Bone marrow (tissue), 2 donors: Measurements from ENCODE around the gene ERP44.
A peak's percentile ranks its signal among the peaks of the same experiment; 100 is the strongest.
"Not testable (repeated sequence)": the region's sequence is repeated elsewhere in the genome, so short reads cannot be mapped to it uniquely, and the experiment has no call there.

Source experiments
- DNase-seq, 2 donors: peaks; one replicate each; lab custom pipeline; 2025; lab: John Stamatoyannopoulos, UW

The ERP44 gene

DNA sequence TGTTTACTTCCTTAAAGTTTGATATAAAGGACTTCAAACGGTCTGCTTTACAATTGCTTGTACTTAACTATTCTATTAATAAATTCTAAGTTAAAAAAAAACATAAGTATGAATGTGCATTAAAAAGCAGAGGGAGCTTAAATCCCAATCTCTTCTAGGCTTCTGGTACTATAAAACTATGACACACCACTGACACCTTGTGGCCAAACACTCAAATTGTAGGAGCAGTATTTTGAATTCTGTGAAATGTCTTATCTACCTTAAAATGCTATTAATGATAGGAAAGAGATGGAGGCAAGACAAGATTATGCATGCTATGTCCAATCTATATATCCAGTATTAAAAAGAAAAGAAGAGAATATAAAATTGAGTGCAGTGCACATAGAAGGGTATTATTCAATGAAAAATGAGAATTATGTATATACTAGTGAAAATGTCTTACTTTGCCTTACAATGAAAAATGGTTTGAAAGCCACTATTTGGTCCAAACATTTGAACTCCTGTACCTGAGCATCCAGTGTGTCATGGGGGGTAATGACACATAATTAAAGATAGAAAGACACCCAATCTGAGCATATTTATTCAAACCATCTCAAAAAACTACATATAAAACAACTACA, 87.6 kb downstream of the ERP44 start:
- DNase-seq = peak in 1 of 2 donors; percentile 82

DNA sequence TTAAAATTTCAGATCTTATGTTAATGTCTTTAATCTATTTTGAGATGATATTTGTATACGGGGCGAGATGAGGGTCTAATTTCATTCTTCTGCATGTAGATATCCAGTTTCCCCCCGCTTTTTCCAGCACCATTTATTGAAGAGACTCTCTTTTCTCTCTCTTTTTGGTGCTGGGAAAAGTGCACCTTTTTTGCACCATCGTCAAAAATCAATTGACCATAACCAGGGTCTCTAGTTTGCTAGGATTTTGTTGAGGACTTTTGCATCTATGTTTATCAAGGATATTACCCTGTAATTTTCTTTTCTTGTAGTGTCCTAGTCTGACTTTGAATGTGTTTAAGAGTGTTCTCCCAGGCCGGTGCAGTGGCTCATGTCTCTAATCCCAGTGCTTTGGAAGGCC, 99.0 kb downstream of the ERP44 start:
- no peak for DNase-seq

DNA sequence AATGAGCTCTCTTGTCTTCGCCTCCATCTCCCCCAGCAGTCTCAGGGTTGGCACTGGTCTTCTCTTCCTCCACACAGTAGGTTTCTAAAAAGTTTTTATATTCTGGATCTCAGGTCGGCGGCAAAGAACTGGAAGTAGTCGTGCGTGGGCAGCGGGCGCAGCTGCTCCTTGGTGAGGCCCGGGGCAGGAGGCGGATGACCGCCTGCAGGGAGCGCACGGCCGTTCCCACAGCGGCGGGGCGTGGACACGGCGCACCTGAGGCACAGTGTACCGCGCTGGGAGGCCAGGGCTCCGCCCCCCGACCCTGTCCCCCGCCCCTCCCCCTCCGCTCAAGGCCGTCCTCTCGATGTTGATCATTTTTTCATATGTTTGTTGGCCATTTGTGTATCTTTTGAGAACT, 99.9 kb downstream of the ERP44 start:
- DNase-seq = no peak

DNA sequence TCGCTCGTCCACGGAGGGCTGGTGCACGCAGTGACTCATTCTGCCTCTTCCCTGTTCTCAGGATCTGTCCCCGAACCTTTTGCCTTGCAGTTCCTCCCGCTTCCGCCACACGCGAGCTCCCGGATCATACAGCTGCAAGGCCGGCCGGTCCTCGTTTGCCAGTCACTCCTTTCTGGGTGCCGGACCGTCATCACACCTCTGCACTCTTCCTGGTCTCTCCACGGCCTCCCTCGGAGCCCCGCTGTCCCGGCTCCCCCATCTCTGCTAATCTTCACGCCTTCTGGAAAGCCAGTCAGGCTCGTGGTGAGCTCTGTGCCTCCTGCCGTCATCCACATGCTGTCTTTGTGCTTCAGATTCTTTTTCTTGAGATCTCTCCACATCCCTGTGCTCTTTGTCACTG, 100.5 kb downstream of the ERP44 start:
- DNase-seq = no peak

DNA sequence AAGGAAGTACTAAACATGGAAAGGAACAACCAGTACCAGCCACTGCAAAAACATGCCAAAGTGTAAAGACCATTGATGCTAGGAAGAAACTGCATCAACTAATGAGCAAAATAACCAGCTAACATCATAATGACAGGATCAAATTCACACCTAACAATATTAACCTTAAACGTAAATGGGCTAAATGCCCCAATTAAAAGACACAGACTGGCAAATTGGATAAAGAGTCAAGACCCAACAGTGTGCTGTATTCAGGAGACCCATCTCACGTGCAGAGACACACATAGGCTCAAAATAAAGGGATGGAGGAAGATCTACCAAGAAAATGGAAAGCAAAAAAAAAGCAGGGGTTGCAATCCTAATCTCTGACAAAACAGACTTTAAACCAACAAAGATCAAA, 108.3 kb downstream of the ERP44 start:
- DNase-seq = not testable (repeated sequence)

DNA sequence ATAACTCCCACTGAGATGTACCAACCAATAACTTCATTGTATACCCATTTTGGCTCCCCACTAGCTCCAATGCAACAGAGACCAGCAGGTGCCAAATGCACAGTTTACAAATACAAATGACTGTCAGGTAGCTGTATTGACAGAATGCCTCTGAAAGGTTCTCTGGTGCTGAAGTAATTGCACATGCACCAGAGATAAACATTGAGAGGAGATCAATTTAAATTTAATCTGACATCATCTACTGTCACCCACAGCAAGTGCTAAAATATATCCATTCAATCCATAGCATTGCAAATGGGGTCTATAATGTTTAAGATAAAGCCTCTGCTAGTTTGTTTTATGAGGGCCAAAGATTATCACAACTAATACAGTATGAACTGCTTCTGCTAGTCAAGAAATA, 112.2 kb downstream of the ERP44 start:
- DNase-seq = no peak

DNA sequence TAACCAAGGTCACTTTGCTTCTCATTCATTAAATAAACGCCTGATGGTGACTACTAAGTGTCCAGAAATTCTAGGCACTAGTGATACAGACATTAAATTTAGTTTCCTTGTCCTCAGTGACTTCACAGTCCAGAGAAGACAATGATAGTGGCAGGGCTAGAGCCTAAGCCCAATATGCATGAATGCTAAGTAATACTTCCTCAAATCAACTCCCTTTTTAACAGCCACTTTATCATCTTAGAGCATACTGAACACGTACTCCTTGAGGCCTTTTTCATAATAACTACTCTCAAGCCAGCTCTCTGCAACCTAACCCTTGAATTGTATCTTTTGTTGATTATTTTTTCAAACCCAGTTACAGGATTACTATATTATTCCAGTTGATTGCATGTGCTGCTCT, 118.2 kb downstream of the ERP44 start:
- no peak for DNase-seq

DNA sequence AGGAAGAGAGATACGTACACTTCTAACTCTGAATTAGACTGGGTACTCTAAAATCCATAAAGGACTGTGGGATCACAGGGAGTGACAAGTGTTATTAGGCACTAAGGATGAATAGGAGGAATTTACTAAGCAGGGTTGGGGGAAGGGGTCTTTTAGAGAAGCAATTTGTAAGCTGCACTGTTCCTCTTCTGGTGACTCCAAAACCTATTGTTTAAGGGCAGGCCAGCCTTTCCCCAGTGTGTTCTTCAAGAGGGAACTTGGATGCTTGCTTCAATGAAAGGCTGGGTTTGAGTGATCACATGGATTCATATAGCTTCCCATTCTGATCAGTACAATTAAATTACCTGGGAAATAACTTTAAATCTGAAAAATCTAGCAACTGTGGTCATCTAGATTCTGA, 120.6 kb downstream of the ERP44 start:
- no peak for DNase-seq

DNA sequence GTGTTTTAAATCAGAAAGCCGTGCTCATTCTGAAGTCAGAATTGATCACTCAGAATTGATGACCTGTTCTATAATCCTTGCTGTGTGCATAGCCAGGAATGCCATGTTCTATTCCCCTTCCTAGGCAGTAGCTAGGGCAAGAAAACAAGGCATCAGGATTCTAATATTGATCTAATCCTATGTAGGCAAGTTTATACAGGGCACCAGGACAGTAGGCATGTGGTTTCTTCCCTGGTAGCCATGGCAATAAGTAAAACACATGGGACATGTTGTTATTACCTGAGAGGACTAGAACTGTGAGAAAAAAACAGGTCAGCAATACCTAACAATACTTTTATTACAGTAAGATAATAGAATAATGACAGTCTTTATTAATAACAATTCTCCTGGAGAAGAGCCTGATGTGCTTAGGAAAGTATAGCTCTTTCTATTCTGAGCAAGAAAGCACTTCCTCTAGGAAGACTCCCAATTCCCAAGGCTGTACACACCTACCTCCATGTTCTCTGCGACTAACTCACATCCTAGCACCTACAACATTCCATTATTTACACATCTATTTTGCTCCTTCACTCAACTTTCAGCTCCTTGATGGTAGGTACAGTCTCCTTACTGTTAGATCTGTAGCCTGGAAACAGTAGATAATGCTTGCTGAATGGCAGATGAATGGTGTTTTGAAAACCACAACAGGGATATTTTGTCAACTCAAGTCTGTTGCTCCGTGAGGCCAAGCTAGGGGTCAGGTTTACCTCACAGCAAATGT, 121.6 kb downstream of the ERP44 start:
- DNase-seq = no peak

DNA sequence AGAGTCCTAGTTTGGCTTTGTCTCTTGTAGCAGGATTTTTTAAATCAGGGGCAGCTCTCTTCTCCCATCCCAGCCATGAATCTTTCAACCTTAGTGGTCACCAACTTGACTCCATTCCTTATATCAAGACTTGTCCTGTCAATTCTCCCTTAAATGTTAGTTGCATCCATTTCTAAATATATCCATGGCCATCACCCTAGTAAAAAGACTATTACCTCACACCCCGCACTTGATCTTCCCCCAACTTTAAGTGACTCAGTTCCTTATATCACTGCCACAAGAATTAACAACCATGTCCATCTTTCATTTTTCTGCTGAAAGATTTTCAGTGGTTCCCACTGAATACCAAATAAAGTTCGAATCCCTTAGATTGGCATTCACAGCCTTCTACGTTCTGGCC, 125.3 kb downstream of the ERP44 start:
- no peak for DNase-seq

DNA sequence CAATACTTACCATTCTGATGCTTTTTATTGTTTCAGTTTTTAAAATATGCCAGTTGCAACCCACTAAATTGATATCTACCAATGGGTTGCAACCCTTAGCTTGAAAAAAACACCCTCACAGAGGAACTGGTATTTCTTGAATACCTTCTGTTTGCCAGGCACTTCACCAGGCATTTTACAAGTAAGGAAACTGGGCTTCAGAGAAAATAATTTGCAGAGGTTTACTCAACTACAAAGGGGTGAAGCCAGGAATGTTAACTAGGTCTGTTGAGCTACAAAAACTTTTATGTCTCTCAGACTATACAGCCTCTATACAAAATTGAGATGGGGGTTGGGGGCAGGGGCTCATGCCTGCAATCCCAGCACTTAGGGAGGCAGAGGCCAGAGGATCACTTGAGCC, 127.4 kb downstream of the ERP44 start:
- DNase-seq = no peak

DNA sequence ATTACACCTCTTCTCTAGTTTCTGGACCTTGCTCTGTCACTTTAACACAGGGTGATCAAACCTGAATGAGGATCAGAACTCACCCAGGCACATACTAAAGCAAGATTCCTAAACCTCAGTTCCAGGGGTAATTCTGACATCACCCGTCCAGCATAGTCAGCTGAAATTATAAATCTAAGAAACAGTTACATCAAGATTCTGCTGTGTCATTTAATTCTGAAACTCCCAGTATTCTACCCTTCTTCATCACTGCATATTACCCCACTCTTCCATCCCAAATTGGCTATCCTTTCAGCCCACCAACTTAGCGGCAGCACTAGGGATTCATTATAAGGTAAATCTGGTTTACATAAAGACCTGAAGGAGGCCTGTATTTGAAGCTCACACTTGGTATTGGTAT, 128.3 kb downstream of the ERP44 start:
- DNase-seq = no peak

DNA sequence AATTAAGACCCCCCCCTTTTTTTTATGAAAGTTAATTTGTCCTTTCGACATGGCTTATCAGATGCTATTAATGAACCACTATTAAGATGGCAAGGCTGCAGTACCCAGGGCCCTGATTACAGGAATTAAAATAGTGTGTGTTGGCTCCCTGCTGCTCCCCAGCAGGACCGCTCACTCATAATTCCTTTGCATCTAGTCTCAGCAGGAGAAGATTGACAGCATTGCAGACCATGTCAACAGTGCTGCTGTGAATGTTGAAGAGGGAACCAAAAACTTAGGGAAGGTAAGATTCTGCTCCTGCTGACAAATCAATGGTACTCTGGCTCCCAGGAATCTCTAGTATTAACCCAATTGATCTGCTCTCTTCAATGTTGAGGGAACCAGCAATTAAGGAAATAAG, 131.3 kb downstream of the ERP44 start:
- no peak for DNase-seq

DNA sequence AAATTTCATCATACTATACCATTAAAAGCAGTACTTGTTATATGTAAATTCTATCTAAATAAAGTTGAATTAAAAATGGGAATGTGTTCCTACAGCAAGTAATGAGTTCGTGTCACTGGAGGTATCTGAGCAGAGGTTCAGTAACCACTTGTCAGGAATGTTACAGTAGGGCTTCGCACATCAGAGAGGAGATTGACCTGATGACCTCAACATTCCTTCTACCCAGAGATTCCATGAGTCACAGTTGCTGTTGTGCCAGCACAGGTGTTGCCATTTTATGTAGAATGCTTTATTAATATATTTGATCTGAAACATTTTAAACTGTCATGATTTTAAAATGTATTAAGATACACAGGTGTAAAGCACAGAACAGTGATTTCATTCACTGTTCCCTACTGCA, 132.1 kb downstream of the ERP44 start:
- DNase-seq = no peak

DNA sequence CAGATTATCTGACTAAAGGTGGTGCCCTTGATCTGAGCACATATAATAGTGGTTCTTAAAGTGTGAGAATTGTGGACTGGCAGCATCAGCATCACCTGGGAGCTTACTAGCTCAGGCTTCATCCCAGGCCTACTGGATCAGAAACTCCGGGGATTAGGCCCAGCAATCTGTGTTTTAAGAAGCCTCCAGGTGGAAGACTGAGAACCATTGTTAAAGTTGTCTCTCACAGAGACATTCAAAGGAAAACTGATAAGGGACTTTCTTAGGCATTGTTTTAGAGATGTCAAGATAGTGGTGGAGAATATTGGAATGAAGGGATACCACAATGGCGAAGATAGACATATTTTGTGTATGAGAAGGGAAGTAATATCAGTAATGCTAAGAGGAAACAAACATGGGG, 132.8 kb downstream of the ERP44 start:
- no peak for DNase-seq

DNA sequence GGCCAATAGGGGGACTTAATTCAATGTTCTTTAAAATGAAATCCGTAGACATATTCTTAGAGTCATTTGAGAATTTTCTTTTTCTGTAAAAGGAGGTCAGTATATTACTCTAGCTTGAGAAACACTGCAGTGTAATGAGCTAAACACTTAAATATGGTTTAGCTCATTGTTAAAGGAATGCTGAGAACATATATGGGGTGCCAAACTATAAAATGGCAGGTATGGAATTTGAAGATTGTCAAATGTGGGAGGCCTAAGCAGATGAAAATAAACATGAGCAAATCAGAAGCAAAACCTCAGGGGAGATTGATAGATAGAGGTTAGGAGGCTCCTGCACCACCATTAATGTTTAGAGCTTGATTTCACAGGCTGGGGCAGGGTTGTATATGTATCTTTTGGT, 134.5 kb downstream of the ERP44 start:
- DNase-seq = no peak

DNA sequence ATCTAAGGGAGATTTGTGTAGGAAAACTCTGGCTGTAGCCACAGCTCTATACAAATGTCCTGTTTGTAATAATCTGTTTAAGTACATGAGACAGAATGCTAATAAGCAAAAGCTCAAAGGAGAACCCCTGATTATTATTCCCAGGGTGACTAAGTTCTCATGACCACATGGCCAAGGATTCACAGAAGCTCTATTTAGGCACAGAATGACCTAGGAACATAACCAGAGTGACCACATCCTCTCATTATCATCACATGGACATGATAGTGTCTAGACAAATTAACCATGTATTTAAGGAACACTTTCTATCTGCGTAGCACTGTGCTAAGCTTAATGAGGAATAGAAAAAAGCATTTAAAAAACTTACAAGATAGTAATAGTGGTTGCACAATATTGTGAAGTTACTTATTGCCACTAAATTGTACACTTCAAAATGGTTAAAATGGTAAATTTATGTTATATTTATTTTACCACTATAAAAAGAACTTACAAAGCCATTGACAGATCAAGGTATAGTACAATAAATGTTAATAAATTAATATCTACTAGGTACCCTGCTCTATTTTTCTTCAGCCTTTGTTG, 136.0 kb downstream of the ERP44 start:
- DNase-seq = no peak

DNA sequence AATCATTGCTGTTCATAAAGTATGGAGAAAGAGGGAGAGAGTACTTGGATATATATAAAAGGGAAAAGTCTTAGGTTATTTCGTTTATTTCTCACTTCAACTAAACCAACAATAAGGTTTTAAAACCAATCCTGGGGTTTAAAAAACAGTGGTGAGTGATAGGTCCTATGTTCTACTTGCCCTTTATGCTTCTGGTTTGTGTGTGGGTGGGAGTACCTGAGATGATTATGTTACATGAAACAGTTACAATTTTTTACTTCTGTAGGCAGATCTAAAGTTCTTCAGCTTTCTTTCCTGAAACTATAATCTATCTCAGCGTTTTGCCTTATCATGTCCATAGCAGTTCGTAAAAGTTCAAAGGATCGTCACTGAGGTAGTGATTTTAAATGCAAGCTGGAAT, 143.2 kb downstream of the ERP44 start:
- no peak for DNase-seq

DNA sequence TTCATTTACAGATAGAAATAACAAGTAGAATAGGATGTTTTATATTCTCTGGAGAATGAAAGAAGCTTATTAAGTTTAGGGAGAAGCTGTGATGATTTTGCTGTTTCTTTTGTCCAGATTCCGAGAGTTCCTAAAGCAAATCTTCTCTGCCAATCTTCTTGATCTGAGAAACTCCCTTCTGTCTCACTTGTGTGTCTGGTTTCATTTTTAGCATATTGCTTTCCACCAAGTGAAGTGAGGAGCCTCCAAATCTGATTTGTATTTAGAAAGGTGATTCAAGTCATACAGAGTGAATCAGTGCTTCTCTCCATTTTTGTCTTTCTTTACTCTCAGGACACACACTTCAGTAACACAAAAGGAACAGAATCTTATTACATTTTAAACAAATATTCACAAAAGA, 144.0 kb downstream of the ERP44 start:
- DNase-seq = no peak

DNA sequence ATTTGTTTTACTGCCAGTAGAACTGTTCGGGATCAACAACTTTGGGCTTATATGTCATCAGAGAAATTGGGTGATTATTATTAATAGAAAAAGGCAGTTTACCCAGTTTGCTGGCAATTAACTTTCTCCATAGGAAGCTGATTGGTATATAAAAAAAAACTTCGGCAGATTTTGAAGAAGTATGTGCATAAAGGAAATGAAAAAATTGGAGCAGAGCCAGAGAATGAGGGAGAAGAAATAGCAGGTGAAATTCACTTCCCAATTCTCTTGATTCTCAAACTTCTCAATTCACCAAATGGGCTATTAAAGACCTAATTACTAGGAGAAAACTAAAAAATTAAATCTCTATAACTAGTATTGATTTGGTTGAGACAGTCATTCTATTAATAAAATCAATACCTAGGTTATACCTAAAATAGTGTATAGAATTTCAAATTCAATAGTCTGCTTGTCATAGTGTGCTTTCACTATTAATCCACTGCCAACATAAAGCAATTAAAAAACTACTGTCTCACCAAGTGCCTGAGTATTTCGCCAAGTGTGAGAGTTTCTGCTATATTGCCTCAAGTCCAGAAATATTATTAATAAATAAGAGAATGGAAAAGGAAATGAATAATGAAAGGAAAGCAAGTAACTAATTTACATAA, 144.8 kb downstream of the ERP44 start:
- peak in 1 of 2 donors; percentile 19 for DNase-seq

DNA sequence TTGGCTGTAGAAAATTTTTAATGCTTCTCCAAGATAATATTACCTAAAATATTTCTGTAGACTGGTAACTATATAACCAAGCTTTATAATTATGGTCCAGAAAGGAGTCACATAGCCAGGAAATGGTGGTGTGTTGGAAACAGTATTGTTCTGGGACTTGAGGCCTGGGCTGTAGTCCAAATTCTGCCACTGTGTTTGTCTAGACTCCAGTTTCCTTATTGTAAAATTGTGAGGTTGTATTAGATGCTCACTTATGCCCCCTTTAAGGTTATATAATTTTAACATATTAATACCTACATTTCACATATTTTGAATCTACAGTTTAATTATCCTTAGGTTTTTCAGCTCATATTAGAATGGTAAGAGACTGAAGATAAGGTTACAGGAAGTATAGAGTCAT, 149.9 kb downstream of the ERP44 start:
- DNase-seq = no peak

DNA sequence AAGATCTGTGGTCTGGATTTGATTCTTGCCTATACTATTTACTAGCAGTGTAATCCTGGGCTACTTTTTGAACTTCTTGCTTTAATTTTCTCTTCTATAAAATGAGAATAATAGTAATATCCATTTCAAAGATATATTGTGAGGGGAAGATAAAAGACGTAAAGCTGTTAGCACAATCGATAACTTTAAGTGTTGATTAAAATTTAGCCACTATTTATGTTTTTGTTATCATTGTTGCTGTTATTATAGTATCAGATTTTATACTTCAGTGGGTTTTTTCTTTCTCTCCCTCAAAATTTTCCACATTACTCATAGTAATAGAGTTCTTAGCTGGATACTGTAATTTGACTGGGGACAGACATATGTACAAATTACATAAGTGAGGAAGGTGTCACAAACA, 150.3 kb downstream of the ERP44 start:
- DNase-seq = no peak

DNA sequence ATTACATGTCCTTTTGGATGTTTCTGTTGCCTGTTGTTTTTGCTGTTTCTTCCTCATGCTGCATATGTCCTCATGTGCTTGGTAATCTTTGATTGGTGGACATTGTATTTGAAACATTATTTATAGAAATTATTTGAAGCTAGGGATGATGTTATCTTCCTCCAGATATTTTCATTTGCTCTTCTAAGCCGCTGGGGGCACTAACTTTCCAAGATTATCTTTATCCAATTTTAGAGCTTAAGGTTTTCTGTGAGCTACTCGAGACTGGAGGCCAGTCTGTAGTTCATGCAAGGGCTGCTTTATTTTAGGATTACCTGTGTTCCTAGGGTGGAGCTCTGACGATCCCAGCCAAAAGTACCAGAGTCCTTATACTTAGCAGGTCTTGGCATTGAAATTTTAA, 151.4 kb downstream of the ERP44 start:
- no peak for DNase-seq
